RWPE2 (cell line): ENCODE measurements around the gene MYLK4.
A peak's percentile ranks its signal among the peaks of the same experiment; 100 is the strongest.

Experiments
- ATAC-seq: fragments of 200-7000 bp; cut with Tn5 transposase; 3 replicates; pipeline ENCODE4 v1.9.1; 2021; ENCODE audit warnings: low read depth
- DNase-seq: peaks from one replicate; pipeline ENCODE4 v3.0.0-alpha.2; 2020; ENCODE audit warnings: low spot score
- H3K27ac ChIP-seq: fragments of 450-650 bp; 2 replicates; pipeline ENCODE4 v1.5.1; 2017; ENCODE audit warnings: mild to moderate bottlenecking; ENCODE audit not compliant: poor library complexity, severe bottlenecking
- H3K27me3 ChIP-seq: fragments of 250-450 bp; sonication (Bioruptor Pico); 2 replicates; pipeline ENCODE4 v1.5.1; 2021; ENCODE audit warnings: mild to moderate bottlenecking, moderate library complexity; ENCODE audit not compliant: insufficient read depth, poor library complexity, severe bottlenecking
- H3K36me3 ChIP-seq: fragments of 250-450 bp; sonication (Bioruptor Pico); 2 replicates; pipeline ENCODE4 v1.5.1; 2020; ENCODE audit warnings: low read depth, mild to moderate bottlenecking, moderate library complexity
- H3K4me1 ChIP-seq: fragments of 250-450 bp; sonication (Bioruptor Pico); 2 replicates; pipeline ENCODE4 v1.5.1; 2021; ENCODE audit warnings: mild to moderate bottlenecking, moderate library complexity; ENCODE audit not compliant: insufficient read depth, poor library complexity, severe bottlenecking
- H3K4me3 ChIP-seq: fragments of 250-450 bp; sonication (Bioruptor Pico); 2 replicates; pipeline ENCODE4 v1.5.1; 2021; ENCODE audit warnings: mild to moderate bottlenecking, moderate library complexity; ENCODE audit not compliant: severe bottlenecking
- H3K9me3 ChIP-seq: fragments of 250-450 bp; sonication (Bioruptor Pico); 2 replicates; pipeline ENCODE4 v1.5.1; 2021; ENCODE audit warnings: mild to moderate bottlenecking, moderate library complexity; ENCODE audit not compliant: severe bottlenecking
- CTCF ChIP-seq: fragments of 450-650 bp; IDR thresholded peaks from one replicate; pipeline ENCODE4 v1.5.1; 2017; ENCODE audit warnings: mild to moderate bottlenecking, moderate library complexity; ENCODE audit not compliant: poor library complexity, severe bottlenecking

Gene MYLK4

DNA sequence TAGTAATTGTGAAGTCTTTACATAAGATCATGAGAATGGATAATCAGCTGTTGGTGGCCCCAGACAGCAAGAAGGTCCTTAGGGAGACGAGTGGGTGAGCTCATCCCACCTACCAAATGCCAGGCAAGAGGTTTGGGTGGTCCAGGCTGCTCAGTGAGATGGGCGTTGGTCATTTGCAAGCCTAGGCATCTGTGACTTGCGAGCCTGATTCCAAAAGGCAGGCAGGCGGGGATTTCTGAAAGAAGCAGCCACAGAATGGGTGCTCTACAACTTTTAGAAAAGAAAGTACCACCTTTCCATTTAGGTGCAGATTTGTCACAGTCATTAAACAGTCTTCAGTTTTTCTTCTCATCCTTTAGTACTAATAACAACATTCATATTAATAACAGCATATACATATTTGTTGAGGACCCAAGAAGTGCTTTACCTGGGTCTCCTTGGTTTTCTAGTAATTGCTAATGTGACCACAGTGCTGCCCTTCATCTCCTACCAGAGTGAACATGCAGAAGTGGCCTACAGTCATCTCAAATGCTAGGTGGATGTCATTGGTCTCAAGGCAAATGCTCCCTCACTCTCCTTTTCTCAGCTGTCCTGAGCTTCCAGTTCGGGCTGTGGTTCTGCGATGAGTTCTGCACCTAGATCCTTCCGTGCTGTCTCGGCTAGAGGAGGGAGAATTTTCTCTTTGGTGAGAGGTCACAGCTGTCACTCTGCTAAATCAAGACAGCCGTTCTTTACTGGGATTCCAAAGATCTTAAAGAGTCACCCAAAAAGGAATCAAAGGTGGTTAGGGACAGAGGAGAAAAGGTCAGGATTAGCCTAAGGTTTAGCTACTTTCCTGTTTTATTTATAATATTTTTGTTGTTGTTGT lies 17.2 kb upstream of the MYLK4 start:
- H3K4me1 ChIP-seq, result peaks cover 13% of the 10 kb centered on the region
- DNase-seq (no peak), ATAC-seq (no peak)
- H3K9me3 ChIP-seq, result no peaks in the 10 kb centered on the region
- H3K27me3 ChIP-seq, result no peaks in the 10 kb centered on the region
- H3K27ac ChIP-seq, result no peak overlapping the region
- peaks cover 53% of the 10 kb centered on the region for H3K36me3 ChIP-seq
- peak overlapping the region; percentile 91 for H3K4me3 ChIP-seq
- no peak for TF ChIP-seq CTCF

- H3K27me3 ChIP-seq, result no peaks in the 10 kb centered on the region
- DNase-seq (no peak), ATAC-seq (no peak)
- peaks cover 13% of the 10 kb centered on the region for H3K4me1 ChIP-seq
- H3K9me3 ChIP-seq, result no peaks in the 10 kb centered on the region
- TF ChIP-seq CTCF, result no peak
- H3K36me3 ChIP-seq, result peaks cover 44% of the 10 kb centered on the region
- peak overlapping the region; percentile 91 for H3K4me3 ChIP-seq
- peak overlapping the region; percentile 77 for H3K27ac ChIP-seq
Measured at GRCh38 chr6:2766767-2767656, 16.3 kb upstream of the MYLK4 start.

- Histone ChIP-seq H3K4me1 (peaks cover 13% of the 10 kb centered on the region), H3K36me3 (peaks cover 35% of the 10 kb centered on the region), H3K4me3 (peak overlapping the region; percentile 91), H3K27me3 (no peaks in the 10 kb centered on the region), H3K27ac (peak overlapping the region; percentile 77), H3K9me3 (no peaks in the 10 kb centered on the region)
- ATAC-seq, result peak; percentile 4; the same call in 2 of the 3 replicates
- TF ChIP-seq CTCF, result no peak
- DNase-seq, result no peak
Measured at GRCh38 chr6:2765896-2766766, 15.4 kb upstream of the MYLK4 start.

DNA sequence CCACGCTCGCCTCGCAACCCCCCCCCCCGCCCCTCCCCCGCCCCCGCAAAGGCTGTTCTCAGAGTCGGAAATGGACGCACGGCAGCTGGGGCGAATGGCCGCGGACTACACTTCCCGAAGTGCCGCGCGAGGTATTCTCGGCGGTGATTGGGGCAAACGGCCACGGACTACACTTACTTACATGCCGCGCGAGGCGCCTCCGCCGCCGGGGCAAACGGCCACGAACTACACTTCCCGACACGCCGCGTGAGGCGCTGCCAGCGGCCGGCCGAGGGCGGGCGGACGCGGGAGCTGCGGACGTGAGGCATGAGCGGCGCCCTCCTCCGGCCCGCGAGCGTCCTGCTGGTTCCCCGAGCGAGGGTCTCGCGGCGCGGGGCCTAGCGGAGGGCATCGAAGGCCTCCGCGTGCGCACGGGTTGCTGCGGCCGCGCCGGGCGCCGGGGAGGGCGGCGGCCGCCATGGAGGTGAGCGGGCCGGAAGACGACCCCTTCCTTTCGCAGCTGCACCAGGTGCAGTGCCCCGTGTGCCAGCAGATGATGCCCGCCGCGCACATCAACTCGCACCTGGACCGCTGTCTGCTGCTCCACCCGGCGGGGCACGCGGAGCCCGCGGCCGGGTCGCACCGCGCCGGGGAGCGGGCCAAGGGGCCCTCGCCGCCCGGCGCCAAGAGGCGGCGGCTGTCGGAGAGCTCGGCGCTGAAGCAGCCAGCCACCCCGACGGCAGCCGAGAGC lies 14.6 kb upstream of the MYLK4 start, which contains the start of gene WRNIP1:
Gene WRNIP1, plus strand, starts transcription at position 228 of the 730 bp plus-strand sequence. Its CDS starts 230 bp downstream, at position 458.
- ATAC-seq, result peak; percentile 90
- peak; percentile 99 for DNase-seq
- Histone ChIP-seq H3K36me3 (peaks cover 27% of the 10 kb centered on the region), H3K4me1 (peaks cover 13% of the 10 kb centered on the region), H3K9me3 (no peaks in the 10 kb centered on the region), H3K4me3 (peak within 1 kb of the TSS; percentile 91), H3K27ac (peak within 1 kb of the TSS; percentile 77), H3K27me3 (no peaks in the 10 kb centered on the region)
- peak; percentile 72 for TF ChIP-seq CTCF
